Lower leg skin (tissue), 3 donors: Measurements from ENCODE around the gene DOK7.

ENCODE experiments used
- CTCF ChIP-seq, 3 donors: fragments of 450-650 bp; IDR thresholded peaks; one replicate each; pipeline ENCODE4 v1.5.1; 2016; ENCODE audit warnings: antibody characterized with exemption in 3 of 3, mild to moderate bottlenecking in 3 of 3, moderate library complexity in 2 of 3
- POLR2A ChIP-seq, 2 donors: fragments of 450-650 bp; IDR thresholded peaks; one replicate each; pipeline ENCODE4 v1.6.1; 2016 to 2017; ENCODE audit warnings: antibody characterized with exemption in 2 of 2, mild to moderate bottlenecking in 1 of 2, moderate library complexity in 1 of 2

GRCh38 chr4:3433138-3433869 lies 29.8 kb upstream of the DOK7 start:
- no peak for TF ChIP-seq POLR2A (IDR thresholded peaks at IDR 0.05)
- TF ChIP-seq CTCF (IDR thresholded peaks at IDR 0.05): no peak
